Jurkat, Clone E6-1 (cell line): ENCODE results near the gene TCF15.
"Not testable (repeated sequence)": the region's sequence is repeated elsewhere in the genome, so short reads cannot be mapped to it uniquely, and the experiment has no call there.

ENCODE experiments used
- DNase-seq: peaks from one replicate; pipeline ENCODE4 v3.0.0-alpha.2; 2011; ENCODE audit warnings: low read depth, low spot score
- H3K4me3 ChIP-seq: 2 replicates; pipeline ENCODE4 v1.5.1; 2011; ENCODE audit warnings: mild to moderate bottlenecking, low read length, control low read depth, moderate library complexity

The TCF15 gene

DNA sequence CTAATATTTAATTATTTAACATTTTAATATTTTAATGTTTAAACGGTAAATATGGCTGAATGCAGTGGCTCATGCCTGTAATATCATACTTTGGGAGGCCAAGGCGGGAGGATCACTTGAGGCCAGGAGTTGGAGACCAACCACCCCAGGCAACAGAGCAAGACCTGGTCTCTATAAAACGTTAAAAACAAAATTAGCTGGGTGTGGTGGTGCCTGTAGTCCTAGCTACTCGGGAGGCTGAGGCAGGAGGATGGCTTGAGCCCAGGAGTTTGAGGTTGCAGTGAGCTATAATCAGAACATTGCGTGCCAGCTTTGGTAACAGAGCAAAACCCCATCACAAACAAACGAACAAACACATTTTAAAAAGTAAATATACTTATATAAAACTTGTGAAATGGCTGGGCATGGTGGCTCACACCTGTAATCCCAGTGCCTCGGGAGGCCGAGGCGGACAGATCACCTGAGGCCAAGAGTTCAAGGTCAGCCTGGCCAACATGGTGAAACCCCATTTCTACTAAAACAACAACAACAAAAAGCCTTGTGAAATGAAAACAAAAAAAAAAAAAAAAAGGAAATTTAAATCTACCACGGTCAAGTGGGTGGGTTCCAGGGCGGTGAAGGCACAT, 34.7 kb upstream of the TCF15 start:
- DNase-seq, result no peak
- H3K4me3 ChIP-seq, result no peak overlapping the region

GRCh38 chr20:642398-643174, 32.5 kb upstream of the TCF15 start:
- DNase-seq, result no peak

DNA sequence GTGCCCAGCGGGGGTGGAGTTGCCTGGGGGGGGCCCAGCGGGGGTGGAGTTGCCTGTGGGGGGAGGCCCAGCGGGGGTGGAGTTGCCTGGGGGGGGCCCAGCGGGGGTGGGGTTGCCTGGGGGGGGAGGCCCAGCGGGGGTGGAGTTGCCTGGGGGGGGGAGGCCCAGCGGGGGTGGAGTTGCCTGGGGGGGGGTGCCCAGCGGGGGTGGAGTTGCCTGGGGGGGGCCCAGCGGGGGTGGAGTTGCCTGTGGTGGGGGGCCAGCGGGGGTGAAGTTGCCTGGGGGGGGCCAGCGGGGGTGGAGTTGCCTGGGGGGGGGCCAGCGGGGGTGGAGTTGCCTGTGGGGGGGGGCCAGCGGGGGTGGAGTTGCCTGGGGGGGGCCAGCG, 31.9 kb upstream of the TCF15 start:
- DNase-seq, H3K4me3 ChIP-seq: not testable (repeated sequence)

More at GRCh38 chr20:642398-643174, 32.5 kb upstream of the TCF15 start:
- H3K4me3 ChIP-seq, result no peak overlapping the region

DNA sequence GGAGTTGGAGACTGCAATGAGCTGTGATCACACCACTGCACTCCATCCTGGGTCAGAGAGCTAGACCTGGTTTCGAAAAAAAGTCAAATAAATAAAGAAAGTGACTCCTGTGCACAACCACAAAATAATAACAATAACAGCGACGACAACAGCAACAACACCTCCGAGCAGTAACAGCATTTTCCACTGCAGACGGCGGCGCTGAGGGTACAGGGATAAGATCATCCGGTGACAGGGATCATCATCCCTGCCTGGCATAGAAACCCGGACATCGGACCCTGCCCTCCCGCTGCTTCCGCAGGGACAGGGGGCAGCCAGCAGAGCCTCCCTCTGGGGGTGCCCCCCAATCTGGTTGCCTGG, 31.4 kb upstream of the TCF15 start:
- H3K4me3 ChIP-seq, result no peak overlapping the region
- DNase-seq, result no peak

DNA sequence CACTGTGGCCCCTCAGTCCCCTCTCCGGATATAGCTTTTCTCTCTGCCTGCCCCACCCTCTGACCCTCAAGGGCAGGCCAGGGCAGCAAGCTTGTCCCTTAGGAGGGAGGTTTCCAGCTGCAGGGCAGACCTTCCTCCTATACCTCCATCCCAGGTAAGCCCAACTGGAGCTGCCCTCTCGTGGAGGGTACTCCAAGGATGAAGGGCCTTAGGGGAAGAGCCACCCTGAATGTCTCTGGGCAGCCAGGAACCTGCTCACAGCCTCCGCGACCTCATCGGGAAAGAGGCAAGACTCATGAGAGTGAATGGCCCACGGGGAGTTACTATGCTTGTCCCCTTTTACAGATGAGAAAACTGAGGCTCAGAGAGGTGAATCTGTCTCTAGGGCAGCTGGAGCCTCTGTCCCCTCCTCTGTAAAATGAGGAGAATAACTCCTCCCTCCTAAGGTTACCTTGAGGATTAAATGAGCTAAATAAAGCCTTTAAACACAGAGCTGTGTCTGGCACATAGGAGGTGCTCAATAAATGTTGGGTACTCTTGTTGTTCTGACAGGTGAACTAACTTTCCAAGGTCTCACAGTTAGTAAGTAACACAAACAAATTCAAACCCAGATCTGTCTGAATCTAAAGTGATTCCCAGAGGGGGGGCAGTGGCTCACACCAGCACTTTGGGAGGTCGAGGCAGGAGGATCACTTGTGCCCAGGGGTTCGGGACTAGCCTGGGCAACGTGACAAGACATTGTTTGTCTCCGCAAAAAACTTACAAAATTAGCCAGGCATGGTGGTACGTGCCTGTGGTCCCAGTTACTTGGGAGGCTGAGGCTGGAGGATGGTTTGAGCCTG, 30.8 kb upstream of the TCF15 start:
- H3K4me3 ChIP-seq, result no peak overlapping the region

DNA sequence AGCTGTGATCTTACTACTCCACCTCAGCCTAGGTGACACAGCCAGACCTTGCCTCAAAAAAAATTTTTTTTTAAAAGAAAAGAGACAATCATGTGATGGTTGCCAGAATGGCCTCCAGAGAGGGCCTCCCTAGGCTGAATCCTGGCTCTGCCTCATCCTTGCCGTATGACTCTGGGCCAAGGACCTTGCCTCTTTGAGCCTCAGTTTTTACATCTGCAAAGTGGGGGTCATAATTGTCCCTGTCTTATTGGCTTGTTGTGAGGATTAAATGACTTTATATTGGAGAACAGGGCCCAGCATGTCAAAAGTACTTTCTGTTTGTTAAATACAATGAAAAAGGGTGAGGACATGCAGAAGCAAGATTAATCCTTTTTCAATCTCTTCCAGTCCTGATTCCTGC, 28.5 kb upstream of the TCF15 start:
- no peak overlapping the region for H3K4me3 ChIP-seq
- DNase-seq, result no peak

More for the DNA sequence above, 30.8 kb upstream of the TCF15 start:
- DNase-seq, result no peak

DNA sequence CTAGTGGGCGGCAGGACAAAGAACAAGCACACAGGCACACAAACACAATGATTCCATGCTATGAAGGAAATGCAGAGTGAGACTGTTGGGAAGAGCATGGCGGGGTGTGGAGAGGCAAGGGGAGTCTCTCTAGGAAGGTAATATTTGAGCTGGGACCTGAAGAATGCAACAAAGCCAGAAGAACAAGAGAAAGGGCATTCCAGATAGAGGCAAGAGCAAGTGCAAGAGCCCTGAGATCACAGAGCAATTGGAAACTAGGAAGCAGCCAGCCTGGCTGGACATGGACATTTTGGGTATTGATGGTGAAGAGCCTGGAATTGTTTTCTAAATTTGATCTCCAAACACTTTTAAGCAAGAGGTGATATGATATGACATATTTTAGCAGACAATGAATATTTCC, 27.4 kb upstream of the TCF15 start:
- no peak for DNase-seq
- no peak overlapping the region for H3K4me3 ChIP-seq

DNA sequence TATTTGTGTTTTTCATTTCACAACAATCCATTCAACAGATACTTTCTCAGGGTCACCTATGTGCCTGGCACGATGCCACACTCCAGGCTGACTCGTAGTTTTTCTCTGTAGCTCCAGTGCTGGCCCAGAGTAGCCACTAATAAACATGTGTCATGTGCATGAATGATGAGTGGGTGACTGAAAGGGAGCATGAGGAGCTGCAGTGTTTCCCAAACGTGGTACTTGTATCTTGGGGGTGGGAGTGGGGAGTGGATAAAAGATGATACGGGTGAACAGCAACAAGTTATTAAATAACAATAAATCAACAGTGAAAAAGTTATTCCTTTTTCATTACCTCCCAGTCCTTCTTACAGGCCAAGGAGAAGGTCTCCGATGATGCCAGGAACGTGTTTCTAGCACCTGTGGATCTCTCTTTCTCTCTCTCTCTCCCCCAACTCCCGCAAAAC, 25.8 kb upstream of the TCF15 start:
- DNase-seq, result no peak
- H3K4me3 ChIP-seq, result no peak overlapping the region

DNA sequence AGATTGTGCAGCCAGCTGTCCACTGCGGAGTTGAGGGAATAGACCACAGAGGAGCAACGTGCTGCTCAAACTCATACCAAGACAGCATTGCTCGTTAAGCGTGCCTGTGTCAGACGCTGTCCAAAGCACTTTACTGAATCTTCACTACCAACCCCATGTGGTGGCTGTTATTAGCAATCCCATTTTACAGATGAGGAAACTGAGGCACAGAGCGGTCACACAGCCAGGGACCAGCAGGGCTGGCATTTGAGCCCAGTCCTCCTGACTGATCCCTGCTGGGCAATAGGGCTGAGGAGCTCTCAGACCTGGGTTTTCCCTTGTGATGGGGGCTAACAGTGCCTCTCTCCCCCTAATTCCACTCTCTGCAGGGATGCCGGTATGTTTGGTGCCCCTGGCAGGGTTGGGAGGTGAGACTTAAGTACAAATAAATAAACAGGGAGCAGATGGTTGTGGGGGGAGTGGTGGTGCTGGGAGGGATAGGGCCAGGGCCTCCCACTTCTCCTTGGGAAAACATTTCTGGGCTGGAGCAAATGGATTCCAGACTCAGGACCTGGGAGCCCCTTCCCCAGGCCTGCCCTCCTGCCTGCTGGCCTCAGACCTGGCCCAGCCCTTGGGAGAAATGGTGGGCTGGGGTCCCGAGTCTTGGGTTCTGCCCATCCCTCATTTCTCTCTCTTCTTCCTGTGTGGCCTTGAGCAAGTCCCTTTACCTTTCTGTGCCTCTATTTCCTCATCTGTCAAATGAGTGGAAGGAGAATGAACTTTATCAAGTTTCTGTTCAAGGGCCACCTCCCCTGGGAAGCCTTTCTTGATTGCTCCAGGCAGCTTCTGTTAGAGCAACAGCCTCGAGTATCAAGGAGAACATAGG, 25.2 kb upstream of the TCF15 start:
- H3K4me3 ChIP-seq, result no peak overlapping the region
- DNase-seq, result no peak

- no peak overlapping the region for H3K4me3 ChIP-seq
- no peak for DNase-seq
Measured at GRCh38 chr20:634148-634925, 24.2 kb upstream of the TCF15 start.

DNA sequence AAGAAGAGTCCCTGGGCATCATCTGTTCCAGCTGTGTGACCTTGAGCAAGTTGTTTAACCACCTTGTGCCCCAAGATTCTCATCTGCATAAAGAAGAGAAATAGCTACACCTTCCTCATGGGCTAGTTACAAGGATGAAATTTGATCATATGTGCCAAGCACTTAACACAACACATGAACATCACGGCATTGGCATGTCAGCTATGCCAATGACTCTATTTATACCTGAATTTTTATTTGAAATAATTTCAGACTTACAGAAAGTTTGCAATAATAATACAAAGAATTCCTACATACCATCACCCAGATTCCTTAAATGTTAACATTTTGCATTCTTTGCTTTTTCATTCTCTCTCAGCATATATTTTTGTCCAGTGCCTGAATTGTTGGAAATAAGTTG, 21.0 kb upstream of the TCF15 start:
- no peak for DNase-seq
- H3K4me3 ChIP-seq, result no peak overlapping the region

DNA sequence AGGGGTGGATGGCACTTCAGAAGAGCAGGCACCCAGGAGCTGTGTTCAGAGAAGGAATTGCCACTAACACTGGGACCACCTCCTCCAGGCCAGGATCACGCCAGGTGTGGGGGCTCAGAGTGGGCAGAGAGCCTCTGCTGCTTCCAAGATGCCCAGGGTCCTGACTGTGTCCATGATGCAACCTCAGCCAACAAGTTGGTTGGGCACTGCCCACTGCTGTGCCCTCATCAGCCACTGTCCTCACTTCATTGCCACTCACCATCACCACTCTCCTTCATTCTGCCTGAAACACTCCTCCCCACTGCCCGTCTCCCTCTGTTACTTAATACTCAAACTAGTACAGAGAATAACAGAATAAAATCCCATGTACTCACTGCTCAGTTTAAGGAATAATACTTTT, 16.5 kb upstream of the TCF15 start:
- DNase-seq, result no peak
- no peak overlapping the region for H3K4me3 ChIP-seq

GRCh38 chr20:625360-625932, 15.3 kb upstream of the TCF15 start:
- no peak for DNase-seq
- H3K4me3 ChIP-seq, result no peak overlapping the region

- H3K4me3 ChIP-seq, result no peak overlapping the region
- no peak for DNase-seq
Measured at GRCh38 chr20:623704-624103, 13.6 kb upstream of the TCF15 start.

DNA sequence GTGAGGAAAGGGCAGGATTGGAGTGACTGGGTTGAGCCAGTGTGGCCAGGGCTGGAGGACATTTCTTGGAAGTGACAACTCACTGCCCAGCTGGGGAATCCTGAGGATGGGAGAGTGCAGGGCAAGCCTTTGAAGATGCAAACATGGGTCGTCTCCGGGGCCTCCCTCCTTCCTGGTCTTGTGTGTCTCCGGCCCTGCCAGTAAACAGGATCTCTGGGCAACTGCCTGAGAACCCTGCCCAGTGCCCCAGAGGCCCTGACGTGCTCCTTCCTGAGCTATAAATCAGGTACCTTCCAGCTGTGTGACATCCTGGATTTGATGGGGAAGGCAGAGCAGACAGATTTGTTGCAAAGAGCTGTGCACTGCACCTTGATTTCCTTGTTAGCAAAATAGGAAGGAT, 12.9 kb upstream of the TCF15 start:
- DNase-seq, result no peak
- H3K4me3 ChIP-seq, result no peak overlapping the region

DNA sequence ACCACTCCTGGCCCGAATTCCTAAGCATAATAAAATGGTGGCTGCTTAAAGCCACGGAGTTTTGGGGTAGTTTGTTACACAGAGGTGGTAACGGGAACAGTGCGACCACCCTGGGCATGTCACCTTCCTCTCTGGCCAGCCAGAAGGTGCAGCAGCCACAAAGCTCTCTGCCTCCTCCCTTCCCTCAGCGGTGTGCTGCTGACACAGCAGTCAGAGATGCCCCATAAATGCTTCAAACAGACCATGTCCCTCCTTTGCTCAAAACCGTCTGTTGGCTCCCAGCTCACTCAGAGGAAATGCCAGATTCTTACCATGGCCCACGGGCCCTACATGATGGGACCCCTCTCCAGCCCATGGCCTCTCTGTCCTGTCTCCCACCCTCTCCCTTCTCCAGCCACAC, 12.1 kb upstream of the TCF15 start:
- DNase-seq, result no peak
- no peak overlapping the region for H3K4me3 ChIP-seq

DNA sequence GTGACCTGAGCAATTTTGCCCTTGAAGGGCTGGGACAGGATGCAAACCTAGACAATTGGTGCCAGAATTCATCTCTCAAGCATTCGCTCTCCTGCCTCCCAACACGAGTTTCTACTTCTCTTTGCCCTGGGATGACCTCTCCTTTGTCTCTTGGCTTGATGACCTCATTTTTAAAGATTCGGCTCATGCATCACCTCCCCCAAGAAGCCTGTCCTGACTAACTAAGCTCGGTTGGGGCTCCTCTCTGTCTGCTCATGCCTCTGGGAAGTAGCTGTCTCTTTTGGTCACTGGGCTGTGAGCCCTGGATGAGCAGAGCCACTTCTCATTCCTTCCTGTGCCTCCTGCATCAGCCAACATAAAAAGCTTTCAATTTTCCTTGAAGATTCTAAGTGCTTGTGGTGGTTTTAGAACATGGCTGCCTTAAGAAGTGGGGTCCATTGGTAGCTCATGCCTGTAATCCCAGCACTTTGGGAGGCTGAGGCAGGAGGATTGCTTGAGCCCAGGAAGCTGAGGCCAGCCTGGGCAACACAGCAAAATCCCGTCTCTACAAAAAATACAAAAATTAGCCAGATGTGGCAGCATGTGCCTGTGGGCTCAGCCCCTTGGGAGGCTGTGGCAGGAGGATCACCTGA, 11.1 kb upstream of the TCF15 start:
- no peak for DNase-seq
- no peak overlapping the region for H3K4me3 ChIP-seq

DNA sequence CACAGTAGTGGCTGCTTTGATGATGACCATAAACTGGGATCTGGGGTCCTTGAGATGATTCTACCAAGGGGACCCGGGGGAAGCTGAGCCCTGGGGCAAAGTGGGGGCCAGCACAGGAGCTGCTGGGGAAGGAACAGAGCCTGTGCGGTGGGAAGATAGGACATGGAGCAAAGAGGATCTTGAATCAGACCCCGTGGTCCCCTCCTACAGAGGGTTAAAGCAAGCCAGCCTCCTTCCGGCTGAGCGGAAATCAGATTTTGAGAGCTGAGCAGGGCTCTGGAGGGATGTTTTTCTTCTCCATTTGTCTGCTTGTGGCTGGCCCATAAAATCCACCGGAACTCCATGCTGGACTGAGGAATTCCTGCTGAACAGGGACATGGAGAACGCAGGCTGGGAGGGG, 10.1 kb upstream of the TCF15 start:
- no peak for DNase-seq
- no peak overlapping the region for H3K4me3 ChIP-seq
